Erythroblast (primary cell): ENCODE data around the gene FAM107B.

Experiments used
- GATA1 ChIP-seq: IDR thresholded peaks from 2 replicates; pipeline ENCODE4 v1.6.1; 2011; ENCODE audit warnings: low read depth, mild to moderate bottlenecking, control low read depth, low read length, moderate library complexity
- POLR2A ChIP-seq: IDR thresholded peaks from 2 replicates; pipeline ENCODE4 v1.6.1; 2011; ENCODE audit warnings: mild to moderate bottlenecking, low read length

DNA sequence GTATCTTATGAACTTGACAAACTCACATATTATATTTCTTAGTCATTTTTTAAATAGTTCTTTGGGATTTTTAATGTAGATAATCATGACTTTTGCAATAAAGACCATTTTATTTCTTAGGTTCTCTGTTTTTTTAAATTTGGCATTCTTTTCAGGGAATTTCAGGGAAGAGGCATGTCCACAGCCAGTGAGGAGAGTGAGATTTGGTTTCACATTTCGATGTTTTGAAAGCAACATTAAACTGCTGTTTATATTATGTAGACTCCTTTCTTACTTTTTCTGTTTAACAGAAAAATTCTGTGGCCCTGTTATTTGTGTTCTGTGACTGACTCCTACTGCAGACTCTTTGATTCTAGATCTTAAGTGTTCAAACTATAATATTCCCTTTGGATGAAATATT is 153.7 kb downstream of the FAM107B start:
- TF ChIP-seq POLR2A: no peak
- no peak for TF ChIP-seq GATA1
